GM18873 (cell line): ENCODE results near the gene USP7.
"Not testable (repeated sequence)": the region's sequence is repeated elsewhere in the genome, so short reads cannot be mapped to it uniquely, and the experiment has no call there.

Source experiments
- ATAC-seq: cut with Tn5 transposase; IDR thresholded peaks from one replicate; pipeline ENCODE4 v1.9.1; 2021; ENCODE audit warnings: mild to moderate bottlenecking, moderate library complexity, moderate number of reproducible peaks; ENCODE audit not compliant: unreplicated experiment, low FRiP score

The USP7 gene

DNA sequence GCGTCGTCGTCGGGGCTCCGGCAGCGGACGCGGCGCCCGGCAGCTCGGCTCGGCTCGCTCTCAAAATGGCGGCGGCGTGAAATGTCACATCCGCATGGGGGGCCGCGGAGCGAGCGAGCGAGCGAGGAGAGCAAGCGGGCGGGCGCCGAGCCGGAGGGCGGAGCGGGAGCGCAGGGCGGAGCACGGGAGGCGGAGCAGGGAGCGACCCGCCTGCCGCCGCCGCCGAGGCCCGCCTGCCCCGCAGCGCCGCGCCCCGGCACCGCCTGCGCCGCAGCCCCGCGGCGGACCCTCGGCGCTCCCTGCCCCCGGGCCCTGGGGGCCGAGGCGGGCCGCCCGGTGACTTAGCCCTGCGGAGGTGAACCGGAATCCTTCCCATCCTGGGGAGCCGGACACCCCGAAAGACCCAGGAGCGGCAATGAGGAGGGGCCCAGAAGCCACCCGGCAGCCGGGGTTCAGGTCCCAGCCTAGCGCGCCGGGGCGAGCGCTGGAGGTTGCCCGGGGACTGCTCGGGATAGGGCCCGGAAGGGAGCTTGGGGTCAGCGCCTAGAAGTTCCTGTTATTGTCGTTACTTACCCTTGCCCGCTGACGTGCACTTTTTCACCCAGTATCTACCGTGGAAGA is at the start of gene USP7:
TSS of gene USP7 (minus strand) at position 86 of the 621 bp plus-strand sequence. CDS start 621 bp downstream, outside the sequence.
- peak; percentile 54 for ATAC-seq

DNA sequence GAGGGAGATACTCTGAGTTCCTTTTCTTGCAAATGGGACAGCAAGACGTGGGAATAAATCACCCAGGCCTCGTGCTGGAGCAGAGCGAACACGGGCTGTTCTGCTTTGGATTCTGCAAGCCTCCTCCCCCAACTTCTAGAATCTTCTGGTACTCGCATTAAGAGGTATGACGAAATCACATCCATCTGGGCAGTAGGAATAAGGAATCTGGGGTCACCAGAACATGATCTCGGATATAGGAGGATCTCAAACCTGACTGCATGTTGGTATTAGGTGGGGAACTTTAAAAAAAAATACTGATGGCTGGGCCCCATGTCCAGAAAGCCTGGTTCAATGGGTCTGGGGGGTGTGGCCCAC is 49.8 kb upstream of the USP7 start:
- no peak for ATAC-seq

DNA sequence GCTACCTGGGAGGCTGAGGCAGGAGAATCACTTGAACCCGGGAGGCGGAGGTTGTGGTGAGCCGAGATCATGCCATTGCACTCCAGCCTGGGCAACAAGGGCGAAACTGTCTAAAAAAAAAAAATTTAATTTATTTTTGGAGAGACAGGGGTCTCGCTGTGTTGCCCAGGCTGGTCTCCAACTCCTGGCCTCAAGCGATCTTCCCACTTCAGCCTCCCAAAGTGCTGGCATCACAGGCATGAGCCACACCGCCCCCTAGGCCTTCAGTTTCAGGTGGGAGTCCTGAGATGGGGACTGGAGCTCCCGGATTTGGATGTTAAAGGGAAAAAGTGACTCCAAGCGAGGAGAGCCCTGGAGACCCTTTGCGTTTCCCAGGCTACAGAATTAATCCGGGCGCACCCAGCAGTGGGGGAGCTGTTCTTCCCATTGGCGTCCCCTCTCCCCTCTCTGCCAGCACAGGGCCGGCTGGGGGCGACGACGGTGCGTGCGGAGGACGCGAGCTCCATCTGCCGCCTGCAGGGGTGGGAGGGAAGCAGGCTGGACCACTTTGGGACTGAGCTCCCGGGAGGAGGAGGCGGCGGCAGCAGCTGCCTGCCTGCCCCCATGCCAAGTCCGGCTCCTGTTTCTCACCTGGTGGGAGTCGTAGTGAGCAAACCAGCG is 49.3 kb upstream of the USP7 start:
- no peak for ATAC-seq

DNA sequence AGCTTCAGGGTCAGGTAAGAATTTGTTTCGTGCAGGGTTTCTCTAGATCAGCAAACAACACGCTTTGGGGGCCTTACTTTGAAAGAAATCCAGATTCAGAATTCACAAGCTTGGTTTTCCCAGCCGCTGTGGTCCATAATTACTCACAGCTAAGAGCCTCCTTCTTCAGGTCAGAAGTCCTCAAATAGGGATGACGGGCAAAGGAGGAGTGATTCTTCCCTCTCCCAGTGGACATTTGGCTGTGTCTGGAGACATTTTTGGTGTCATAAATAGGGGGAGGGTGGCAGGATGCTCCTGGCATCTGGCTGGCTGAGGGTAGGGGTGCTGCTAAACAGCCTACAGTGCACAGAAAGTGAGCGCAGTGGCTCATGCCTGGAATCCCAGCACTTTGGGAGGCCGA is 48.6 kb upstream of the USP7 start:
- ATAC-seq = no peak

DNA sequence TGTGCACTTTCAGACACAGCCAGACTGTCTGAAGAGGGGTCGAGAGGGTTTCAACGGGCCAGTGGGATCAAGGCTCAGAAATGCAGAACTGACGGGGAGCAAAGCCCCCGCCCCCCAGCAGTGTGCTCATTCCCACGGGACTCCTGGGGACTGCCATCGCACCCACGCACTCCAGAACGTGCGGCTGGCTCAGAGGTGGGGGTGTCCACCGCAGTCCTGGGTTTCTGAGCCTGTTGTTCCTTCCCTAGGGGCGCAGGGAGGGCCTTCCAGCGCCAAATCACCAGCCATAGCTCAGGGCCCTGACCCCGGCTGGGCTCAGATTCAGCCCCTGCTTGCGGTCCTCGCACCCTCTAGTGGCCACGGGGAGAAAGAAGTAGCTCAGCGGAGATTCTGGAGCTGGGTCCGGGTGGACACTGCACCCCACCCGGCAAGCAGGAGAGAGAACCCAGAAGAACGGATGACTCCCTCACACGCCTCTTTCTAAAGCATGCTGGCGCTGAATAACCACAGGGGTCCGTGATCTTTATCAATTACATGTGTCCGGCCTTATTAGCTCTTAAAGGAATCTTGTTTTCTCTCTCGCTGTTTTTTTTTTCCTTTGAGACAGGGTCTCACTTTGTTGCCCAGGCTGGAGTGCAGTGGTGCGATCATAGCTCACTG is 45.0 kb upstream of the USP7 start:
- peak; percentile 64 for ATAC-seq

DNA sequence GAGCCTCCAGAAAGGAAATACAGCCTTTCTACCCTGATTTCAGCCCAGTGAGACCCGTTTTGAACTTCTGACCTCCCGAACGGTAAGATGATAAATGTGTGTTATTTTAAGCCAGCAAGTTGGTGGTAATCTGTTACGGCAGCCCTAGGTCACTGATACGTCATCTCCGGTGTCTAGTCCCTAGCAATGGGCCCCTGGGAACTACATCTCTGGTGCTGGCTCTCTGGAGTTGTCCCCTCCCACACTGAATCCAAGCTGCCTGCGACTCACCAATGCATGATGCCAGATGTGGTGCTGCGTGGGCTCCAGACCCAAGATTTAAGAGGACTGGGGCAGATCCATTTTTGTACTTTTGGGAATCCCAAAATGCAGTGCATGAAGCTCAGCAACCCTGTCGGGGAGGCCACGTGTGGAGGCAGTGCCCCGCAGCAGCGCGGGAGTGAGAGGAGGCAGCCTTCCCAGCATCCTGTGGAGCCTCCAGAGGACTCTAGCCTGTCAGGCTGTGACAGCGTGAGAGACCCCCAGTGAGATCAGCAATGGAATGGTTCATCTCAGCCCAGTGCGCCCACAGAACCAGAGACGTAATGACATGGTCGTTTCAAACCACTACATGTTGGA is 43.6 kb upstream of the USP7 start:
- no peak for ATAC-seq

DNA sequence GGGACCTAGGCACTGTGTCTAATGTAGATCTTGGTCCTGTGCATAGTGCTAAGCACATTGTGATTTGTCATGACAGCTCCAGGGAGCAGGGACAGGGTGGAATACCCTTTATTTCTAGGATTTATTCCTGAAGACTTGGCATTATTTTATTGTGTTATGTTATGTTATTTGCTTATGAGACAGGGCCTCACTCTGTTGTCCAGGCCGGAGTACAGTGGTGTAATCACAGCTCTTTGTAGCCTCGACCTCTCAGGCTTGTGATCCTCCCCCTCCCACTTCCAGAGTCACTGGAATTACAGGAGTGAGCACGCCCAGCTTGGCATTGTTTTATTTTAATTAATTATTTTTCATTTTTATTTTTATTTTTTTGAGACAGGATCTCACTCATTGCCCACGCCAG is 40.5 kb upstream of the USP7 start:
- ATAC-seq = no peak

DNA sequence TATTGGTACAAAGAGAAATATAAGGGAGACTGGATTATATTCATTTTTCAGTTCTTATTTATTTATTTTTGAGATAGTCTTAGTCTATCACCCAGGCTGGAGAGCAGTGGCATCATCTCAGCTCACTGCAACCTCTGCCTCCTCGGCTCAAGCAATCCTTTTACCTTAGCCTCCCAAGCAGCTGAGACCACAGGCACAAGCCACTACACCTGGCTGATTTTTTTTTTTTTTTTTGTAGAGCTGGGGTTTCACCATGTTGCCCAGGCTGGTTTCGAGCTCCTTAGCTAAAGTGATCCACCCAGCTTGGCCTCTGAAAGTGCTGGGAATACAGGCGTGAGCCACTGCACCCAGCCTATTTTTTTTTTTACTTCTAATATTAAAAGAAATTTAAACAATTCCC is 40.1 kb upstream of the USP7 start:
- no peak for ATAC-seq

DNA sequence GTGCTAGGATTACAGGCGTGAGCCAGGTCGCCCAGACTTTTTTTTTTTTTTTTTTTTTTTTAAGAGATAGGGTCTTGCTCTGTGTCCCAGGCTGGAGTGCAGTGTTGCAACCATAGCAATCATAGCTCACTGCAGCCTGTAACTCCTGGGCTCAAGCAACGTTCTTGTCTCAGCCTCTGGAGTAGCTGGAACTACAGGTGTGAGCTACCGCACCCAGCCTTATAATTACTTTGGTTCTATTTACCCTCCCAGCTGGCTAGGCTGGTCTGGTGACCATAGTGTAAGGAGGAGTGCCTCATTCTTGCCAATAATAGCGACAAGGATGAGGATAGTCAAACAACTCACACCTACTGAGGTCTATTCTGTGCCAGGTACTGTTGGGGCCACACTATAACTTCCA is 39.6 kb upstream of the USP7 start:
- no peak for ATAC-seq

DNA sequence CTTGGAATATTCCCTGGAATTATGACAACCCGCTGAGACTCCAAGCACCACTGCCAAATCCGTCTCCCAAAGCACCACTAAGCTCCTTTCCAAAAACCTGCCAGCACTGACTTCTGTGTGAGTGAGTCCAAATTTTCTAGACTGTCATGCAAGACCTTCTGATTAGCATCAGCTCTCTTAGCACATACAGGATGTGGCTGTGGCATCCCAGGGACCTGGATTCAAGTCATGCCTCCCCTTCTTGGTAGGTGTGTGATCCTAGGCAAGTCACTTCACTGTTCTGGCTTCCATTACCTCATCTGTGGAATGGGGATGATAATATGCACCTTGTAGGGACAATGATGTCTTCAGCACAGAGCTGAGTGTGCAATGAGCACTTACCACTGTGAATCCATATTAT is 38.3 kb upstream of the USP7 start:
- no peak for ATAC-seq

DNA sequence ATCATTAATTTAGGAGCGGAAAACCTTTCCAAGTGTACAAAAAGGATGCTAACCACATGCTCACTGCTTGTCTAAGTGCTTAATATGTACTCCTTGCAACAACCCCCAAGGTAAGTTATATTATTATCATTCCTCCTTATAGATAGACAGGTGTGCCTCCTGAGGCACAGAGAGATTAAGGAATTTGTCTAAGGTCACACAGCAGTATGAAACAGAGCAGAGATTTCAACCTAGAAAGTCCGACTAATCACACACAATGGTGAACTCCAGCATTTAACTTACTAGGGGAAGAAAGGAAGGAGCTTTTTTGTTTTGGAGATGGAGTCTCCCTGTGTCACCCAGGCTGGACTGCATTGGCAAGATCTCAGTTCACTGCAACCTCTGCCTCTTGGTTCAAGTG is 37.0 kb upstream of the USP7 start:
- no peak for ATAC-seq

DNA sequence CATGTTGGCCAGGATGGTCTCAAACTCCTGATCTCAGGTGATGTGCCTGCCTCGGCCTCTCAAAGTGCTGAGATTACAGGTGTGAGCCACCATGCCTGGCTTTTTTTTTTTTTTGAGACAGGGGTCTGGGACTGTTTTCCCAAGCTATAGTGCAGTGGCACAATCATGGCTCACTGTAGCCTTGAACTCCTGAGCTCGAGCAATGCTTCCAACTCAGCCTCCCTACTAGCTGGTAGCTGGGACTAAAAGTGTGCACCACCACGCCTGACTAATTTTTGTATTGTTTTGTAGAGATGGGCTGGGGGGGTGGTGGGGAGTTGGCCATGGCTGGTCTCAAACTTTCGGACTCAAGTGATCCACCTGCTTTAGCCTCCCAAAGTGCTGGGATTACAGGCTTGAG is 36.1 kb upstream of the USP7 start:
- no peak for ATAC-seq

DNA sequence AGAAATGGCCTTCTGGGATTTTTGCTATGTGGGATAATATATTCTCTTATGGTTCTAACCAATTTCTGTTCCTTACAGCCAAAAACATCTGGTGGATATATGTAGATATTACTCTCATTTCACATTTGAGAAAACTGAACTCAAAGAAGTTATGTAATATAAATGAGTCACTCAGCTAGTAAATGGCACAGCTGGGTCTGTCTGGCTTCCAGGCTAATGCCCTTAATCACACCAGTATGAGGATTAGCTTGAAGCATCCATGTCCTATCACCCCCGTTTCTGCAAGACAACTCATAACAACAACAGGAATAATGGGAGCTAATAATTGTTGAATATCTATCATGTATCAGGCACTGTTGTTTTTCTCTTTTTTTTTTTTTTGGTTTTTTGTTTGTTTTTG is 34.4 kb upstream of the USP7 start:
- ATAC-seq = no peak

DNA sequence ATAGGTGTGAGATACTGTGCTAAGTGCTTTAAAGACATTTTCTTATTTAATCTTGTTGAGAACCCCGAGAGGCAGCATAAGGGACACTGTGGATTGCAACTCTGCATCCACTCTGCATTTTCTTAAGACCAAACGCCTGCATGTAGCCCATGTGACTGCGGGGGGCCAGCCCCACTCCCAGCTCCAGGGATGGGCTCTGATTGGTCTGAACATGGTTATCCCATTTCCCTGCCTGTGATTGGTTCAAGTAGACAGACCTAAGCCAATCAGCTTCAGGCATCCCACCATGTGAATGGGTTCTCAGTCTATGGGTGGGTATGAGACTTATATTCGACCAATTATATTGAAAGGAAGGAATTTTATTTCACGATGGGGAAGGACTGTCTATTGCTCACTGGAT is 33.2 kb upstream of the USP7 start:
- no peak for ATAC-seq

DNA sequence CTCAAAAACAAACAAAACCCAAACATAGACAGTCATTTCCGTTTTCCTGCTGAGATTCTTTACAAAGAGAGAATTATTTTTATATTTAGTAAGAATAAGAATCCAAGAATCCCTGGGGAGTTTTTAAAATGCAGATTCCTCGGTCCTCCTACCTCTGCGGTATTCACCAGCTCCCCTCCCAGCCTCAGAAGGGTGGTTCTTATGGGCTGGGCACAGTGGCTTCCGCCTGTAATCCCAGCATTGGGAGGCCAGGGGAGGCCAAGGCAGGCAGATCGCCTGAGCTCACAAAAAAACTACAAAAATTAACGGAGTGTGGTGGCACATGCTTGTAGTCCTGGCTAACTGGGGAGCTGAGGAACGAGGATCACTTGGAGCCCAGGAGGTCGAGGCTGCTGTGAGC is 26.7 kb upstream of the USP7 start:
- no peak for ATAC-seq

DNA sequence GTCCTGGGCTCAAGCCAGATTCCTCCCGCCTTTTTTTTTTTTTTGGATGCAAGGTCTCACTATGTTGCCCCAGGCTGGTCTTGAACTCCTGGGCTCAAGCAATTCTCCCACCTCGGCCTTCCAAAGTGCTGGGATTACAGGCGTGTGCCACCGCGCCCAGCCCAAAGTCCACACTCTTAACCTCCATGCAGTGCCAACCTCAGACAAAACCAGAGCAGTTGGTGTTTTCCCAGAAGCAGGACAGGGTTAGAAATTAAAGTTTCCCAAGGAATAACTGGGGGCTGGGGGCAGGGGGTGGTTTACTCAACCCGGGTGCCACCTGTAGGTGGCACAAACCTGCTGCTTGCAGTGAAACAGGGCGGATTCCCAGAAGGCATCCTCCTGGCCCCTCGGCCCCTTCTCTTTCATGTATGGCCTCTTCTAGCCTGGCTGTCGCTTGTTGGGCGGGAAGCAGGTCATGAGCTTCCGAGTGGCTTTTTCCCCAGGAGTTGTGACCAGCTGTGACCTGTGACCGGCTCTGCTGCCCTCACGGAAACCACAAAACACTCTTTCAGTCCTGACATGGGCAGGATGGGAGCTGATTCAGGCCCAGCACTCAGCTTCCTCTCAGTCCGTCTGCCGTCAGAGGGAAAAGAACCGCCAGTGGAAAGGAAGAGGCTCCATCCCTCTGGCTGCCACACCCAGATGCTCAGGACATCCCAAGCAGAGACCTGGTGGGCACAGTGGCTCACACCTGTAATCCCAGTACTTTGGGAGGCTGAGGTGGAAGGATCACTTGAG is 25.6 kb upstream of the USP7 start:
- no peak for ATAC-seq

DNA sequence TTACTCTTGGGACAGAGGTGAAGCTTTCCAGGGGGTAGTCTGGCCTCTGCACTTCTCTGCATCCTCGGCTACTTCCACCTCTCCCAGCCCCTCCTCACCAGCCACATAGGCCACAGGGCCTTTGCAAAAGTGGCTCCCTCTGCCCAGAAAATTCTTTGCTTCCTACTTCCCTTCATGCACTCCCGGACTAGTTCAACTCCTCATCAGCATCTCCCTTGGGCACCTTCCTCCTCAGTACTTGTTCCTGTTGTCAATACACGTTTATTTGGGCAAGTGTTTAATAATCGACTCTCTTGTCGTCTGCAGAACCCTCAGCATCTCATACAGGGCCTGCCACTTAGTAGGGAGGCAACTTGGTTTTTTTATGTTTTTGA is 23.1 kb upstream of the USP7 start:
- ATAC-seq = no peak

DNA sequence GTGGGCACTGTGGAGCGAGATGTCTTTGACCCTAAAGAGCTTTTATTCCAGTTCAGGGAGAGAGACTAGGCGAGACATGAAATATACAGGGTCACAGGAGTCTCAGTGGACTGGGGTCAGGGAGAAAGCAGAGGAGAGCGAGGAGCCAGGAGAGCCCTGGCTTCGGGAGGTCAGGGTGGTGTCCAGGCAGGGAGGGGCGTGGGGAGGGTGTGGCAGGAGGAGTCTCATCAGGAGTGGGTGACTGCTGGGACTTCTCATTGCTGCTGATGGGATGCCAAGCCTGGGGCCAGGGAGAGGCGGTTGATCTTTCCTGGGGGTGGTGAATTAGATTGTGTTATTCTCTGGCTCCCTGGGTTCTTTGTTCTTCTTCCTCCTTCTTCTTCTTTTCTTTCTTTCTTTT is 22.4 kb upstream of the USP7 start:
- ATAC-seq = no peak

DNA sequence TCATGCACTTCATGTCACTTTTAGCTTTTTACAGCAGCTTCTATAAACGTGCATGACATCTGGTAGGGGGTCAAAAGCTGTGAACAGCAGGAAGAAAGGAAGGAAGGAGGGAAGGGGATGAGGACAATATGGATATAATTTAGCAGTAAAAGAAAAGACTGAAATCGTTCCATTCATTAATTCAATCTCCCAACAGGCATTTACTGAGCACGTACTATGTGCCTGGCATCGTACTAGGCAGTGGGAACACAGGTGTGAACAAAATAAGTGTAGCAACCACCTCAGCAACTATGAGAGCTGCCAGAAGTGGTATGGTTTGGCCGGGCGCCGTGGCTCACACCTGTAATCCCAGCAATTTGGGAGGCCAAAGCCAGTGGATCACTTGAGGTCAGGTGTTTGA is 19.1 kb upstream of the USP7 start:
- ATAC-seq = no peak

DNA sequence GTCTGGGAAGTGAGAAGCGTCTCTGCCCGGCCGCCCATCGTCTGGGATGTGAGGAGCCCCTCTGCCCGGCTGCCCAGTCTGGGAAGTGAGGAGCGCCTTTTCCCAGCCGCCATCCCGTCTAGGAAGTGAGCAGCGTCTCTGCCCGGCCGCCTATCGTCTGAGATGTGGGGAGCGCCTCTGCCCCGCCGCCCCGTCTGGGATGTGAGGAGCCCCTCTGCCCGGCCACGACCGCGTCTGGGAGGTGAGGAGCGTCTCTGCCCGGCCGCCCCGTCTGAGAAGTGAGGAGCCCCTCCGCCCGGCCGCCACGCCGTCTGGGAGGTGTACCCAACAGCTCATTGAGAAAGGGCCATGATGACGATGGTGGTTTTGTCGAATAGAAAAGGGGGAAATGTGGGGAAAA is 18.2 kb upstream of the USP7 start:
- ATAC-seq = not testable (repeated sequence)

DNA sequence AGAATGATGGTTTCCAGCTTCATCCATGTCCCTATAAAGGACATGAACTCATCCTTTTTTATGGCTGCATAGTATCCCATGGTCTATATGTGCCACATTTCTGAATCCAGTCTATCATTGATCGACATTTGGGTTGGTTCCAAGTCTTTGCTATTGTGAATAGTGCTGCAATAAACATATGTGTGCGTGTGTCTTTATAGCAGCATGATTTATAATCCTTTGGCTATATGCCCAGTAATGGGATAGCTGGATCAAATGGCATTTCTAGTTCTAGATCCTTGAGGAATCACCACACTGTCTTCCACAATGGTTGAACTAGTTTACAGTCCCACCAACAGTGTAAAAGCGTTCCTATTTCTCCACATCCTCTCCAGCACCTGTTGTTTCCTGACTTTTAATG is 12.5 kb upstream of the USP7 start:
- ATAC-seq = not testable (repeated sequence)
